Measurements from ENCODE around the gene PLK5. TPM values are rescaled to one million over a fixed set of nuclear protein-coding genes. Genes with fewer than 3 reads are reported as not detected.
"Not testable (repeated sequence)": the region's sequence is repeated elsewhere in the genome, so short reads cannot be mapped to it uniquely, and the experiment has no call there.

The PLK5 gene
- total RNA-seq, 1 donor, result not detected

- Histone ChIP-seq H3K4me1 (ENCODE audit: insufficient read depth, low read length) (peaks cover 19% of the 10 kb centered on the region), H3K9me3 (ENCODE audit: low read depth, low read length) (no peaks in the 10 kb centered on the region), H3K27me3 (ENCODE audit: insufficient read depth, low read length) (peaks cover 10% of the 10 kb centered on the region), H3K4me3 (ENCODE audit: low read length) (no peak overlapping the region)
Measured at GRCh38 chr19:1511318-1512317, 12.3 kb upstream of the PLK5 start.

- peaks cover 10% of the 10 kb centered on the region for H3K27me3 ChIP-seq (ENCODE audit: insufficient read depth, low read length)
- H3K9me3 ChIP-seq (ENCODE audit: low read depth, low read length), result no peaks in the 10 kb centered on the region
- H3K4me3 ChIP-seq (ENCODE audit: low read length), result peak within 1 kb of the TSS; percentile 18
- peaks cover 11% of the 10 kb centered on the region for H3K4me1 ChIP-seq (ENCODE audit: insufficient read depth, low read length)
Measured at GRCh38 chr19:1512671-1513498, 11.0 kb upstream of the PLK5 start, which contains the start of gene ADAMTSL5. Gene ADAMTSL5, minus strand, starts transcription at chr19:1513019. Its CDS starts 2,076 bp downstream, at chr19:1510943.

- Histone ChIP-seq H3K4me3 (ENCODE audit: low read length) (no peak overlapping the region), H3K4me1 (ENCODE audit: insufficient read depth, low read length) (peaks cover 6% of the 10 kb centered on the region), H3K27me3 (ENCODE audit: insufficient read depth, low read length) (peaks cover 8% of the 10 kb centered on the region)
Measured at GRCh38 chr19:1513499-1514294, 10.2 kb upstream of the PLK5 start.

GRCh38 chr19:1514295-1514661, 9.6 kb upstream of the PLK5 start:
- Histone ChIP-seq H3K27me3 (ENCODE audit: insufficient read depth, low read length) (peaks cover 7% of the 10 kb centered on the region), H3K4me1 (ENCODE audit: insufficient read depth, low read length) (peaks cover 6% of the 10 kb centered on the region), H3K4me3 (ENCODE audit: low read length) (no peak overlapping the region), H3K9me3 (ENCODE audit: low read depth, low read length) (no peaks in the 10 kb centered on the region)

More at GRCh38 chr19:1513499-1514294, 10.2 kb upstream of the PLK5 start:
- H3K9me3 ChIP-seq (ENCODE audit: low read depth, low read length), result no peaks in the 10 kb centered on the region

- no peak overlapping the region for H3K4me3 ChIP-seq (ENCODE audit: low read length)
- H3K4me1 ChIP-seq (ENCODE audit: insufficient read depth, low read length), result peaks cover 6% of the 10 kb centered on the region
- no peaks in the 10 kb centered on the region for H3K9me3 ChIP-seq (ENCODE audit: low read depth, low read length)
- peaks cover 3% of the 10 kb centered on the region for H3K27me3 ChIP-seq (ENCODE audit: insufficient read depth, low read length)
Measured at GRCh38 chr19:1514986-1515721, 8.7 kb upstream of the PLK5 start.

DNA sequence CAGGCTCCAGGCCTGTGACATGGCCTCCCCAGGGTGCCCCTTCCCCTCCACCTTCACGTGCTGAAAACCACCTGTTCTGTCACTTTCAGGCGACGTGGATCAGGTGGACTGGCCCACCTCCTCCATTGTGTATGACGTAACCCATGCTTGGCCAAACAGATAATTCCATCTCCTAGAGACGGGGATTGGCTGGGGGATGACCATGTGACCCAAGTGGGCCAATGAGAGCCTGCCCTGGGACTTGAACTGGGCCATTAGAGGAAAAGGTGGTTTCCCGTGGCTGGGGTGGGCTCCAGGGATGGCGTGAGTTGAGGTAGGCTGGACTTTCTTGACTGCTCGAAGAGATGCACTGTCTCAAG, 7.5 kb upstream of the PLK5 start:
- peaks cover 6% of the 10 kb centered on the region for H3K4me1 ChIP-seq (ENCODE audit: insufficient read depth, low read length)
- H3K4me3 ChIP-seq (ENCODE audit: low read length), result no peak overlapping the region
- H3K9me3 ChIP-seq (ENCODE audit: low read depth, low read length), result no peaks in the 10 kb centered on the region
- peaks cover 3% of the 10 kb centered on the region for H3K27me3 ChIP-seq (ENCODE audit: insufficient read depth, low read length)

GRCh38 chr19:1518471-1518870, 5.4 kb upstream of the PLK5 start:
- peaks cover 11% of the 10 kb centered on the region for H3K27me3 ChIP-seq (ENCODE audit: insufficient read depth, low read length)
- H3K9me3 ChIP-seq (ENCODE audit: low read depth, low read length), result no peaks in the 10 kb centered on the region
- H3K4me3 ChIP-seq (ENCODE audit: low read length), result no peak overlapping the region
- H3K4me1 ChIP-seq (ENCODE audit: insufficient read depth, low read length), result peaks cover 2% of the 10 kb centered on the region

DNA sequence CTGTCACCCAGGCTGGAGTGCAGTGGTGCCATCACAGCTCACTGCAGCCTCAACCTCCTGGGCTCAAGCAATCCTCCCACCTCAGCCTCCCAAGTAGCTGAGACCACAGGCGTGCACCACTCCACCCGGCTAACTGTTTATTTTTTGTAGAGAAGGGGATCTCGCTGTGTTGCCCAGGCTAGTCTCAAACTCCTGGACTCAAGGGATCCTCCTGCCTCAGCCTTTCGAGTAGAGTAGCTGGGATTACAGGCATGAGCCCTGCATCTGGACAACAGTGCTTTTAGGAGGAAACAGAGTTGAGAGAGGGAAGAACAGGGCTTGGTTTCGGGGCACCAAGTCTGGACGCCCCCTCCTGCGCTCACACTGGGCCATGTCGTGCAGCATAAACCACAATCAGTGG, 4.1 kb upstream of the PLK5 start:
- H3K27me3 ChIP-seq (ENCODE audit: insufficient read depth, low read length), result peaks cover 17% of the 10 kb centered on the region
- not testable (repeated sequence) for H3K4me1 ChIP-seq (ENCODE audit: insufficient read depth, low read length); H3K9me3 ChIP-seq (ENCODE audit: low read depth, low read length); H3K4me3 ChIP-seq (ENCODE audit: low read length)

DNA sequence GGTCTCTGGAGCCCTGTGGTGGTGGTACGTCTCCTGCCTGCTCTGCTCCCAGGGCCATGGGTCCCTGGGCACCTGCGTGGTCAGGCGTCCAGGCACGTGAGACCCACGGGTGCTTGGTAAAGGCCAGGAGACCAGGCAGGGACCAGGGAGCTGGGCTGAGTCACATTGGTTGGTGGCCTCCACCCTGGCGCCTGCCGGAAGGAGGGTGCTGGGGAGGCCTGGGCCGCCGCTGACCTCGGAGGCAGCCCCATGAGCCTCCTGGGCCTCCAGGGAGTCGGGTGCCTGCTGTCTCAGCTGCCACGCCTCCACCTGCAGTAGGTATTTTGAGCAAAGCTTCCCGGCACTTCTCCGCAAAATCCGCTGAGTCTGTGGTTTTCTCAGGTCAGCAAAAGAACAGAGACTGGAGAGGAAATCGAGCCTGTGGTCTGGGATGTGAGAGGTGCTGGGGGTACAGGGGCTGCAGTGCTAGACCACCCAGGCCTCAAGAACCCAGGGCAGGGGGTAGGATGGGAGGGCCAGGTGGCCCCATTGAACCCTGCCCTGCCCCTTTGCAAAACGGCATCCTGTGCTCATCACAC, 3.6 kb upstream of the PLK5 start:
- Histone ChIP-seq H3K4me3 (ENCODE audit: low read length) (no peak overlapping the region), H3K9me3 (ENCODE audit: low read depth, low read length) (no peaks in the 10 kb centered on the region), H3K4me1 (ENCODE audit: insufficient read depth, low read length) (no peaks in the 10 kb centered on the region), H3K27me3 (ENCODE audit: insufficient read depth, low read length) (peaks cover 19% of the 10 kb centered on the region)

DNA sequence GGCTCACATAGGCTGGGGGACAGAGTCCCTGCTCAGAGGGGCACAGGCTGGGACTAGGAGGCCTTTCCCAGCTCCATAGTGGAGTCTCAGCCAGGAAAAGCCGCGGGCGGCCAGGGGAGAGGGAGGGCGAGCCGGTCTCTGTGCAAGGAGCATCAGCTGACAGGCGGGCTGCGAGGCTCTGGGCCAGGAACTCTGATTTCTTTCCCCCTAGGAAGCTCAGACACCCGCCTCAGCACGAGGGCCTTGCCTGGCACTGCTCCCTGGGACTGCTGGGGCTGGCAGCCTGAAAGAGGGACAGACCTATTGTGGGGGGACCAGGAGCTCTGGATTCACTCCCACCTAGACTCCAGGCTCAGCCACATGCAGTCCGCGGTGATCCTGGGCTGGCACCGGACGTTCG, 2.2 kb upstream of the PLK5 start:
- H3K27me3 ChIP-seq (ENCODE audit: insufficient read depth, low read length), result peaks cover 19% of the 10 kb centered on the region
- no peaks in the 10 kb centered on the region for H3K9me3 ChIP-seq (ENCODE audit: low read depth, low read length)
- no peaks in the 10 kb centered on the region for H3K4me1 ChIP-seq (ENCODE audit: insufficient read depth, low read length)
- no peak overlapping the region for H3K4me3 ChIP-seq (ENCODE audit: low read length)

GRCh38 chr19:1522061-1522460, 1.8 kb upstream of the PLK5 start:
- H3K27me3 ChIP-seq (ENCODE audit: insufficient read depth, low read length), result peaks cover 19% of the 10 kb centered on the region
- no peaks in the 10 kb centered on the region for H3K4me1 ChIP-seq (ENCODE audit: insufficient read depth, low read length)
- no peaks in the 10 kb centered on the region for H3K9me3 ChIP-seq (ENCODE audit: low read depth, low read length)

GRCh38 chr19:1522838-1523237, 1.0 kb upstream of the PLK5 start:
- Histone ChIP-seq H3K4me1 (ENCODE audit: insufficient read depth, low read length) (no peaks in the 10 kb centered on the region), H3K4me3 (ENCODE audit: low read length) (no peak overlapping the region), H3K27me3 (ENCODE audit: insufficient read depth, low read length) (peaks cover 19% of the 10 kb centered on the region), H3K9me3 (ENCODE audit: low read depth, low read length) (no peaks in the 10 kb centered on the region)

More at GRCh38 chr19:1522061-1522460, 1.8 kb upstream of the PLK5 start:
- H3K4me3 ChIP-seq (ENCODE audit: low read length), result no peak overlapping the region

DNA sequence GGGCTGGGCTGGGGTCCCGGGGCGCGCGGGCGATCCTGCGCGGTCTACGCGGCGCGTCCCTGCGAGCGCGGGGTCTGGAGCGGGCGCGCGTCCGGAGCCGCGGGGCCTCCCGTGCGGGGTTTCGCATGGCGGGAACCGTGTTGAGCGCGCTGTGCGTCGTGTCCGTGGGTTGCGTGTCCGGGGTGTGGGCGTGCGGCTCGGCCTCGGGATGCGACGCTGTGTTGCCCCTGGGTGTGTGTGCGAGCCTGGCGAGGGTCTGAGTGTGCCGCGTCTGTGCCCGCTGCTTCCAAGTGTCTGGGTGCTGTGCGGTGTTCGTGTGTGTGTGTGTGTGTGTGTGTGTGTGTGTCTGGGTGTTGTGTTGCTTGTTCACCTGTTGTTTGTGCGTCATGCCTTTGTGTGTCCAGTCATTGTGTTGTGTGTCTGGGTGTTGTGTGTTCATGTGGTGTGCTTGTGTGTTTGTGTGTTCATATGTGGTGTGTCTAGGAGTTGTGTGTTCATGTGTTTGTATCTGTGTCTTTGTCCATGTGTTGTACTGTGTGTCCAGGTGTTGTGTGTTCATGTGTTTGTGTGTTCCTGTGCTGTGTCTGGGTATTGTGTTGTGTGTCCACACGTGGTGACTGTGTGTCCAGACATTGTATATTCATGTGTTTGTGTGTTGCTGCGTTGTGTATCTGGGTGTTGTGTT, 552 bp downstream of the PLK5 start:
- H3K9me3 ChIP-seq (ENCODE audit: low read depth, low read length), result no peaks in the 10 kb centered on the region
- H3K27me3 ChIP-seq (ENCODE audit: insufficient read depth, low read length), result peaks cover 19% of the 10 kb centered on the region
- H3K4me3 ChIP-seq (ENCODE audit: low read length), result no peak overlapping the region

More for the DNA sequence above, 552 bp downstream of the PLK5 start:
- H3K4me1 ChIP-seq (ENCODE audit: insufficient read depth, low read length), result no peaks in the 10 kb centered on the region
